K562 (cell line): ENCODE measurements around the gene PDE4D. TPM values are rescaled to one million over a fixed set of nuclear protein-coding genes. Genes with fewer than 3 reads are reported as not detected.

Experiments used
- ATAC-seq: fragments of 200-7000 bp; cut with Tn5 transposase; 3 replicates; pipeline ENCODE4 v1.9.1; 2020; ENCODE audit warnings: moderate library complexity
- BruUV-seq: library from RNA; stranded (reverse); fragments of 400-500 nt; replicated peaks from 2 replicates; lab custom pipeline; 2021; lab: Mats Ljungman, UMichigan
- CTCF ChIA-PET: fragments of 300-600 bp; formaldehyde crosslinking; extraction: SDS; loops from one replicate; lab custom pipeline; 2021; ENCODE audit warnings: low intra/inter-chr PET ratio; lab: Yijun Ruan, JAX
- POLR2A ChIA-PET: fragments of 300-600, 350-650 bp; sonication (Branson Sonifier 250); formaldehyde crosslinking; extraction: SDS; loops from one replicate; lab custom pipeline; 2021; ENCODE audit warnings: antibody characterized with exemption, inconsistent platforms; lab: Yijun Ruan, JAX
- DNase-seq, 4 experiments: peaks; one replicate each; pipeline versions ENCODE4 v3.0.0 to v3.0.0-alpha.2; 2011 to 2018; ENCODE audit warnings: low spot score in 3 of 4, mixed read lengths in 3 of 4; ENCODE audit errors: extremely low read depth in 1 of 4
- FAIRE-seq: peaks from 2 replicates; lab custom pipeline; 2011; peaks lifted over from hg19 to GRCh38; lab: Jason Lieb, UNC
- H2AFZ ChIP-seq: 2 replicates; pipeline ENCODE4 v1.6.0; 2011; ENCODE audit warnings: low read depth, low read length, control low read depth, inconsistent platforms
- H3K27ac ChIP-seq: fragments of 200-600 bp; 3 replicates; pipeline ENCODE4 v1.8.0; 2011; ENCODE audit warnings: low read depth, mild to moderate bottlenecking, control low read depth, inconsistent platforms, low read length, moderate library complexity, mixed read lengths; ENCODE audit errors: extremely low read depth
- H3K27me3 ChIP-seq, 2 experiments: fragments of 300-600 bp in 1 of 2; 2 replicates in 1 of 2; 3 replicates in 1 of 2; pipeline versions ENCODE4 v1.6.0 to v1.8.0; 2011; ENCODE audit warnings: inconsistent platforms in 2 of 2, low read length in 2 of 2, mild to moderate bottlenecking in 1 of 2, mixed read lengths in 1 of 2, moderate library complexity in 1 of 2; ENCODE audit not compliant: control insufficient read depth in 2 of 2, insufficient read depth in 2 of 2
- H3K36me3 ChIP-seq: fragments of 300-600 bp; 3 replicates; pipeline ENCODE4 v1.8.0; 2011; ENCODE audit warnings: mild to moderate bottlenecking, low read length, inconsistent platforms; ENCODE audit not compliant: control insufficient read depth, insufficient read depth
- H3K4me1 ChIP-seq, 2 experiments: fragments of 200-600 bp in 1 of 2; replicated peaks in 1 of 2; 2 replicates in 1 of 2; 3 replicates in 1 of 2; pipeline versions ENCODE4 v1.5.1 to v1.8.0; 2011; ENCODE audit warnings: inconsistent platforms in 2 of 2, low read length in 2 of 2, mild to moderate bottlenecking in 1 of 2, mixed read lengths in 1 of 2, moderate library complexity in 1 of 2; ENCODE audit not compliant: control insufficient read depth in 2 of 2, insufficient read depth in 2 of 2
- H3K4me2 ChIP-seq: 2 replicates; pipeline ENCODE4 v1.6.1; 2011; ENCODE audit warnings: low read length, control low read depth, inconsistent platforms, mixed read lengths; ENCODE audit not compliant: insufficient read depth
- H3K4me3 ChIP-seq: fragments of 200-600 bp; sonication (generic), shearing (Covaris generic); 2 replicates; pipeline ENCODE4 v1.5.1; 2016; ENCODE audit warnings: control low read depth, inconsistent platforms
- H3K79me2 ChIP-seq: fragments of 200-600 bp; 3 replicates; pipeline ENCODE4 v1.8.0; 2011; ENCODE audit warnings: low read length, inconsistent platforms; ENCODE audit not compliant: control insufficient read depth, insufficient read depth
- H3K9ac ChIP-seq, 2 experiments: 2 replicates each; pipeline versions ENCODE4 v1.6.0 to v1.6.1; 2011; ENCODE audit warnings: low read depth in 2 of 2, low read length in 2 of 2, control low read depth in 1 of 2, inconsistent platforms in 1 of 2, mild to moderate bottlenecking in 1 of 2, mixed read lengths in 1 of 2; ENCODE audit not compliant: insufficient read depth in 1 of 2
- H3K9me1 ChIP-seq: one replicate; pipeline ENCODE4 v1.6.0; 2011; ENCODE audit warnings: inconsistent platforms, mild to moderate bottlenecking, low read length, moderate library complexity; ENCODE audit not compliant: control insufficient read depth, insufficient read depth
- H3K9me3 ChIP-seq: replicated peaks from 2 replicates; pipeline ENCODE4 v1.5.1; 2011; ENCODE audit warnings: low read depth, low read length, inconsistent platforms; ENCODE audit not compliant: control insufficient read depth, insufficient read depth
- H4K20me1 ChIP-seq: replicated peaks from 2 replicates; pipeline ENCODE4 v1.6.1; 2011; ENCODE audit warnings: low read length, inconsistent platforms, mixed read lengths; ENCODE audit not compliant: control insufficient read depth, insufficient read depth
- HDAC3 ChIP-seq: fragments of 450-650 bp; IDR thresholded peaks from 2 replicates; pipeline ENCODE4 v1.6.1; 2018; ENCODE audit warnings: borderline replicate concordance, mild to moderate bottlenecking, moderate library complexity; ENCODE audit not compliant: partially characterized antibody
- ZFPM2 ChIP-seq: fragments of 250-450 bp; sonication (Bioruptor Pico); IDR thresholded peaks from 2 replicates; pipeline ENCODE4 v1.5.1; 2022; ENCODE audit warnings: mild to moderate bottlenecking
- ZNF23 ChIP-seq: fragments of 250-450 bp; sonication (Bioruptor Pico); IDR thresholded peaks from 2 replicates; pipeline ENCODE4 v1.4.0; 2020; ENCODE audit warnings: mild to moderate bottlenecking
- ZNF668 ChIP-seq: fragments of 250-450 bp; sonication (Bioruptor Pico); IDR thresholded peaks from 2 replicates; pipeline ENCODE4 v1.8.0; 2022; ENCODE audit warnings: mild to moderate bottlenecking, inconsistent platforms
- ZNF75A ChIP-seq: fragments of 450-650 bp; formaldehyde crosslinking; IDR thresholded peaks from 2 replicates; pipeline ENCODE4 v1.4.0; 2020; ENCODE audit warnings: mild to moderate bottlenecking
- WGBS: fragments of 100-300 bp; shearing (Covaris generic); methylation state at CpG from one replicate; pipeline ENCODE4 v1.1.6; 2016; ENCODE audit warnings: low coverage, mixed read lengths; ENCODE audit not compliant: insufficient coverage; ENCODE audit errors: missing lambda C conversion rate; 5-methylcytosine and 5-hydroxymethylcytosine counted together
- in situ Hi-C: fragments of 300-500 bp; cut with MboI; formaldehyde crosslinking; loops from 4 replicates; pipeline ENCODE4 v1.15.0; 2018; ENCODE audit warnings: inconsistent platforms, mixed read lengths
- intact Hi-C: fragments of 100-400 bp; cut with micrococcal nuclease; formaldehyde crosslinking; loops from 2 replicates; pipeline ENCODE4 v1.14.2; 2022
- polyA plus RNA-seq, 8 experiments: library from polyadenylated mRNA; depleted of rRNA in 4 of 8; stranded (reverse) in 5 of 8; unstranded in 3 of 8; fragments of >200 nt; fragmentation: Nextera tagmentation in 2 of 8; fragmentation: Illumina TruSeq in 1 of 8; extraction: Ambion mirVana in 2 of 8; extraction: Trizol in 1 of 8; gene quantifications; 2 replicates each; pipeline versions ENCODE4 v1.2.1 to v1.2.3, GENCODE V29; 2011 to 2014; ENCODE audit warnings: inconsistent platforms in 1 of 8, missing spikeins in 1 of 8
- total RNA-seq, 7 experiments: library from RNA; depleted of rRNA in 6 of 7; stranded (reverse); fragments of >200 nt in 6 of 7; fragmentation: Illumina TruSeq in 2 of 7; extraction: Trizol in 2 of 7; gene quantifications; 2 replicates each; pipeline versions ENCODE4 v1.2.1 to v1.2.3, GENCODE V29; 2011 to 2021; ENCODE audit warnings: low replicate concordance in 1 of 7
- TF ChIP-seq, protein P1 (sequence below): fragments of 450-650 bp; formaldehyde crosslinking; IDR thresholded peaks from 2 replicates; pipeline ENCODE4 v1.4.0; 2020; ENCODE audit warnings: mild to moderate bottlenecking, moderate library complexity
- TF ChIP-seq, protein P2 (sequence below): fragments of 250-450 bp; sonication (Bioruptor Pico); IDR thresholded peaks from 2 replicates; pipeline ENCODE4 v1.5.0; 2021; ENCODE audit warnings: mild to moderate bottlenecking, borderline replicate concordance

PDE4D gene
- total and polyA plus RNA-seq, 9 of the 15 experiments (the other 6 are each of a cell fraction or from before 2014, with no cell fraction given): 0.04 to 0.46 (median 0.13) TPM

DNA sequence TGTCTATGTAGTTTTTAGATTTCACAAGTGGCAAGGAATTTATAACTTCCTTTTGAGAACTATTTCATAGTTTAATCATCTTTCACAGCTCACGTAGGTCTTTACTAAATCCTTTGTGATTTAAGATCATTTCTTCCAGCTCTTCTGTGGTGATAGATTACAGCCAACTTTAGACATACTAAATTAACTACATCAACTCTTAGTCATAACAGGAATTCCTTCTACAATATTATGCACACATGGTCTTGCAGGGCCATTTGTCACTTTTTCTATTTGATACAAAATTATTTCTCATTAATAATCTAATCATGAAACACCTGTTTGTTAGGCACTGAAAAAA, 208.4 kb downstream of the PDE4D start:
- POLR2A ChIA-PET: no interaction called here
- no peaks in the 10 kb centered on the region for H4K20me1 ChIP-seq
- intact Hi-C loops: no loop called here
- BruUV-seq: no TSS peak
- no peaks in the 10 kb centered on the region for H3K36me3 ChIP-seq
- in situ Hi-C loops: no loop called here
- no peak overlapping the region for H3K9ac ChIP-seq
- CTCF ChIA-PET: no interaction called here
- 0% methylated on average over 1 of the region's 1 CpG for WGBS
- TF ChIP-seq HDAC3 (no peak), ZNF75A (no peak), ZNF23 (CRISPR knock-in tag) (no peak), ZNF668 (CRISPR knock-in tag) (no peak), ZFPM2 (CRISPR knock-in tag) (no peak)
- TF ChIP-seq, protein P1, sequence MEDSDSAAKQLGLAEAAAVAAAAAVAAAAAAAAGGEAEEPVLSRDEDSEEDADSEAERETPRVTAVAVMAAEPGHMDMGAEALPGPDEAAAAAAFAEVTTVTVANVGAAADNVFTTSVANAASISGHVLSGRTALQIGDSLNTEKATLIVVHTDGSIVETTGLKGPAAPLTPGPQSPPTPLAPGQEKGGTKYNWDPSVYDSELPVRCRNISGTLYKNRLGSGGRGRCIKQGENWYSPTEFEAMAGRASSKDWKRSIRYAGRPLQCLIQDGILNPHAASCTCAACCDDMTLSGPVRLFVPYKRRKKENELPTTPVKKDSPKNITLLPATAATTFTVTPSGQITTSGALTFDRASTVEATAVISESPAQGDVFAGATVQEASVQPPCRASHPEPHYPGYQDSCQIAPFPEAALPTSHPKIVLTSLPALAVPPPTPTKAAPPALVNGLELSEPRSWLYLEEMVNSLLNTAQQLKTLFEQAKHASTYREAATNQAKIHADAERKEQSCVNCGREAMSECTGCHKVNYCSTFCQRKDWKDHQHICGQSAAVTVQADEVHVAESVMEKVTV (CRISPR knock-in tag): no peak
- TF ChIP-seq, protein P2, sequence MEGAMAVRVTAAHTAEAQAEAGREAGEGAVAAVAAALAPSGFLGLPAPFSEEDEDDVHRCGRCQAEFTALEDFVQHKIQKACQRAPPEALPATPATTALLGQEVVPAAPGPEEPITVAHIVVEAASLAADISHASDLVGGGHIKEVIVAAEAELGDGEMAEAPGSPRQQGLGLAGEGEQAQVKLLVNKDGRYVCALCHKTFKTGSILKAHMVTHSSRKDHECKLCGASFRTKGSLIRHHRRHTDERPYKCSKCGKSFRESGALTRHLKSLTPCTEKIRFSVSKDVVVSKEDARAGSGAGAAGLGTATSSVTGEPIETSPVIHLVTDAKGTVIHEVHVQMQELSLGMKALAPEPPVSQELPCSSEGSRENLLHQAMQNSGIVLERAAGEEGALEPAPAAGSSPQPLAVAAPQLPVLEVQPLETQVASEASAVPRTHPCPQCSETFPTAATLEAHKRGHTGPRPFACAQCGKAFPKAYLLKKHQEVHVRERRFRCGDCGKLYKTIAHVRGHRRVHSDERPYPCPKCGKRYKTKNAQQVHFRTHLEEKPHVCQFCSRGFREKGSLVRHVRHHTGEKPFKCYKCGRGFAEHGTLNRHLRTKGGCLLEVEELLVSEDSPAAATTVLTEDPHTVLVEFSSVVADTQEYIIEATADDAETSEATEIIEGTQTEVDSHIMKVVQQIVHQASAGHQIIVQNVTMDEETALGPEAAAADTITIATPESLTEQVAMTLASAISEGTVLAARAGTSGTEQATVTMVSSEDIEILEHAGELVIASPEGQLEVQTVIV: no peak
- no peak for FAIRE-seq
- no peak overlapping the region for H3K4me3 ChIP-seq
- no peak overlapping the region for H2AFZ ChIP-seq
- no peaks in the 10 kb centered on the region for H3K27me3 ChIP-seq
- DNase-seq: no peak
- H3K4me2 ChIP-seq: no peak overlapping the region
- no peaks in the 10 kb centered on the region for H3K4me1 ChIP-seq
- H3K79me2 ChIP-seq: no peaks in the 10 kb centered on the region
- H3K9me1 ChIP-seq: no peaks in the 10 kb centered on the region
- no peaks in the 10 kb centered on the region for H3K9me3 ChIP-seq
- no peak overlapping the region for H3K27ac ChIP-seq
- ATAC-seq: no peak
